ENCODE data around the gene NFATC2. TPM values are rescaled to one million over a fixed set of nuclear protein-coding genes. Genes with fewer than 3 reads are reported as not detected.

The NFATC2 gene
- total RNA-seq, 2 donors from 2014 or later, result 11.9 to 24.5 TPM

DNA sequence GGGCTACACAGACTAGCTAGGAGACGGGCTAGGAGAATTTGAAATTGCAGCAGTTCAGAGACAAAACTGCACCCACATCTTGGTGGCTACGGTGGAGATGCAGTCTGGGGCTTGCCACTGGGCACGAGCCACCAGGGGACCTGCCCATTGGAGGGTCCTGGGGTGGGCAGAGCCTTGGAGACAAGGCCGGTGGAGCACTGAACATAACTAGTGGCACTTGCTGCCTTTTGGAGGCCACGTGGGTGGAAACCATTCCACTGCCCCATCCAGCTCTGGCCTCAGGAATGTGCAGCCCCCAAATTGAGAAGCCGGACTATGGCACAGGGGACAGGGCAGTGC lies 113.4 kb downstream of the NFATC2 start:
- TF ChIP-seq, protein P1, sequence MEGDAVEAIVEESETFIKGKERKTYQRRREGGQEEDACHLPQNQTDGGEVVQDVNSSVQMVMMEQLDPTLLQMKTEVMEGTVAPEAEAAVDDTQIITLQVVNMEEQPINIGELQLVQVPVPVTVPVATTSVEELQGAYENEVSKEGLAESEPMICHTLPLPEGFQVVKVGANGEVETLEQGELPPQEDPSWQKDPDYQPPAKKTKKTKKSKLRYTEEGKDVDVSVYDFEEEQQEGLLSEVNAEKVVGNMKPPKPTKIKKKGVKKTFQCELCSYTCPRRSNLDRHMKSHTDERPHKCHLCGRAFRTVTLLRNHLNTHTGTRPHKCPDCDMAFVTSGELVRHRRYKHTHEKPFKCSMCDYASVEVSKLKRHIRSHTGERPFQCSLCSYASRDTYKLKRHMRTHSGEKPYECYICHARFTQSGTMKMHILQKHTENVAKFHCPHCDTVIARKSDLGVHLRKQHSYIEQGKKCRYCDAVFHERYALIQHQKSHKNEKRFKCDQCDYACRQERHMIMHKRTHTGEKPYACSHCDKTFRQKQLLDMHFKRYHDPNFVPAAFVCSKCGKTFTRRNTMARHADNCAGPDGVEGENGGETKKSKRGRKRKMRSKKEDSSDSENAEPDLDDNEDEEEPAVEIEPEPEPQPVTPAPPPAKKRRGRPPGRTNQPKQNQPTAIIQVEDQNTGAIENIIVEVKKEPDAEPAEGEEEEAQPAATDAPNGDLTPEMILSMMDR (IDR thresholded peaks at IDR 0.05), result no peak
- Histone ChIP-seq H3K4me3 (peak overlapping the region; percentile 61), H3K27ac (peak overlapping the region; percentile 41 to 59), H3K27me3 (replicated peaks; ENCODE audit: insufficient read depth) (no peaks in the 10 kb centered on the region), H3K9me3 (no peaks in the 10 kb centered on the region), H3K36me3 (no peaks in the 10 kb centered on the region), H3K4me1 (ENCODE audit: control insufficient read depth in 1 of 2, low read depth in 2 of 2) (peaks cover 11 to 28% of the 10 kb centered on the region in 2 donors)
- ATAC-seq (ENCODE audit: insufficient number of reproducible peaks, low FRiP score, low read depth), result no peak
- DNase-seq (ENCODE audit: low spot score), result no peak

DNA sequence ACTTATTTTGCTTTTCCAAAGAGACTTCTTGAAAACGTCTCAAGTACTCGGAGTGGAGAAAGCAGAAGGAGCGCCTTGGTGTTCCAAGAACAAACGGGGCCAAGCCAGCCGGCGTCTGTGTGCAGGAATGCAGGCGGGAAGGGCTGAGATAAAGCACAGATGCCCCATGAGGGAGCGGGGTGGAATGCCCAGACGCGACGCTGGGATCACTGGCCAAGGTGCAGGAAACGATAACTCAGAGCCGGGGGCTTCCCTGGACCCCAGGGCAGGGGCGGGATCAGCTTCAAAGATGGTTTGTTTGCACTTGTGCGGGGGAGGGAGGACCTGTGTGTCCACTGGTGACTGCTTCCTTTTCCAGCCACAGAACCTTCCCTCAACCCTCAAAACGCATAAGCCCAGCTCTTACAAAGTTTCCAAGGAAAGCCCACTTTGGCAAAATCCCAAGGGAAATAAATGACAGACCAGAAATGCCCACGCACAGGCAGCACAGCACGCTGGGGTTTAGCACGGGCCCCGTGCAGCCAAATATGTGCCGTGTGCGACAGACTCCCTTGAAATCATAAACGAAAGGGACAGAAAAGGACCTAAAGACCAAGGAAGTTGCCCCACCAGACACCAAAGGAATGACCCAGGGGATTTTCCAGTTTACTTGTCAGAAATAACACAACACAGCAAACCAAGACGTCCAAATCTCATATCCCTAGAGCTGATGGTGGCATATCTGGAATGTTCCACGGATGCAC lies 113.9 kb downstream of the NFATC2 start:
- Histone ChIP-seq H3K9me3 (no peaks in the 10 kb centered on the region), H3K4me3 (peak overlapping the region; percentile 61), H3K4me1 (ENCODE audit: control insufficient read depth in 1 of 2, low read depth in 2 of 2) (peaks cover 11 to 28% of the 10 kb centered on the region in 2 donors), H3K27ac (peak overlapping the region; percentile 41 to 59), H3K36me3 (no peaks in the 10 kb centered on the region), H3K27me3 (replicated peaks; ENCODE audit: insufficient read depth) (no peaks in the 10 kb centered on the region)
- DNase-seq (ENCODE audit: low spot score) (no peak), ATAC-seq (ENCODE audit: insufficient number of reproducible peaks, low FRiP score, low read depth) (no peak)
- TF ChIP-seq, protein P1 (IDR thresholded peaks at IDR 0.05), result no peak

DNA sequence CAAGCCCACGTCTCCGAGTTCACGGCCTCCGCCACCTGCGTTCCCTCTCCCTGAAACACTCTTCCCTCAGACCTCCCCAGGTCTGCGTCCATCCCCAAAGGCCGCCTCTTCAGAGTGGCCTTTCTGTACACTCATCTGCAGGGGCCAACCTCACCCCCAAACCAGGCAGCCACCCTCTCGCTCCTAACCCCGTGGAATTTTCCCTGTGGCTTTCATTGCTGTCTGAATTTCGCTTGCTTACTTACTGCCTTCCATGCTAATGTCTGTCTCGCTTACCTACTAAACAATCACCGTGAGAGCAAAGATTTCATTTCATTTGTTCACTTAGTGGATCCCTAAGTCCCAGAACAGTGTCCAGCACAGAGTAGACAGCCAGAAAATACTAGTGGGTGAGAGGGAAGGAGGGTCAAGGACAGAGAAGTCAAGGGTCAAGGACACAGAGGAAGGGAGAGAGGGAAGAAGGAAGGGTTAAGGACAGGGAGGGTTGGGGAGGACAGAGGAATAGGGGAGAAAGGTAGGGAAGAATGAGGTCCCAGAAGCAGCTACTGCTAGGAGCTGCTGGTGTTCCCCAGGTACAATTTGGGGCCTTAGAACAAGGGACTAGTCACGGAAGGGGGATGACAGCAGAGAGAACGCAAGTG lies 114.7 kb downstream of the NFATC2 start:
- H3K36me3 ChIP-seq, result no peaks in the 10 kb centered on the region
- H3K4me3 ChIP-seq, result peak overlapping the region; percentile 61
- H3K4me1 ChIP-seq (ENCODE audit: control insufficient read depth in 1 of 2, low read depth in 2 of 2), result peaks cover 11 to 28% of the 10 kb centered on the region in 2 donors
- ATAC-seq (ENCODE audit: insufficient number of reproducible peaks, low FRiP score, low read depth) (no peak), DNase-seq (ENCODE audit: low spot score) (no peak)
- peak overlapping the region; percentile 41 to 59 for H3K27ac ChIP-seq
- H3K27me3 ChIP-seq (replicated peaks; ENCODE audit: insufficient read depth), result no peaks in the 10 kb centered on the region
- TF ChIP-seq, protein P1 (IDR thresholded peaks at IDR 0.05), result no peak
- H3K9me3 ChIP-seq, result no peaks in the 10 kb centered on the region

- Histone ChIP-seq H3K4me3 (no peak overlapping the region), H3K27ac (no peak overlapping the region), H3K36me3 (no peaks in the 10 kb centered on the region), H3K27me3 (replicated peaks; ENCODE audit: insufficient read depth) (no peaks in the 10 kb centered on the region), H3K9me3 (no peaks in the 10 kb centered on the region), H3K4me1 (ENCODE audit: control insufficient read depth in 1 of 2, low read depth in 2 of 2) (peaks cover 11 to 28% of the 10 kb centered on the region in 2 donors)
- DNase-seq (ENCODE audit: low spot score) (no peak), ATAC-seq (ENCODE audit: insufficient number of reproducible peaks, low FRiP score, low read depth) (no peak)
- TF ChIP-seq, protein P1 (IDR thresholded peaks at IDR 0.05), result no peak
Measured at GRCh38 chr20:51426718-51427650, 115.5 kb downstream of the NFATC2 start.
